Esophagus squamous epithelium (tissue), 5 donors: ENCODE results near the gene TJP3. TPM values are rescaled to one million over a fixed set of nuclear protein-coding genes. Genes with fewer than 3 reads are reported as not detected.
A peak's percentile ranks its signal among the peaks of the same experiment; 100 is the strongest.

ENCODE experiments used
- DNase-seq: peaks from one replicate; lab custom pipeline; 2025; lab: John Stamatoyannopoulos, UW
- H3K27ac ChIP-seq, 4 donors: fragments of 200-600 bp; sonication (generic); one replicate each; pipeline ENCODE4 v1.5.1; 2016 to 2019; ENCODE audit warnings: mild to moderate bottlenecking in 1 of 4
- H3K27me3 ChIP-seq, 4 donors: fragments of 200-600 bp; sonication (generic); 1 replicate in 3 of 4; 2 replicates in 1 of 4; pipeline versions ENCODE4 v1.5.1 to v1.6.0; 2017 to 2021; ENCODE audit warnings: antibody characterized with exemption in 1 of 4
- H3K36me3 ChIP-seq, 3 donors: fragments of 200-600 bp; sonication (generic); one replicate each; pipeline ENCODE4 v1.5.1; 2016 to 2019
- H3K4me1 ChIP-seq, 3 donors: fragments of 200-600 bp; sonication (generic); one replicate each; pipeline ENCODE4 v1.5.1; 2017 to 2019
- H3K4me3 ChIP-seq, 4 donors: fragments of 200-600 bp; sonication (generic); 1 replicate in 3 of 4; 2 replicates in 1 of 4; pipeline ENCODE4 v1.5.1; 2016 to 2019; ENCODE audit warnings: mild to moderate bottlenecking in 2 of 4, moderate library complexity in 1 of 4
- H3K9me3 ChIP-seq, 3 donors: fragments of 200-600 bp; sonication (generic); one replicate each; pipeline ENCODE4 v1.5.1; 2016 to 2019
- POLR2A ChIP-seq, 4 donors: fragments of 450-650 bp; IDR thresholded peaks; one replicate each; pipeline ENCODE4 v1.6.1; 2017; ENCODE audit warnings: antibody characterized with exemption in 4 of 4, mild to moderate bottlenecking in 4 of 4, moderate library complexity in 3 of 4
- WGBS, 2 donors: methylation state at CpG; one replicate each; pipeline ENCODE4 v1.1.5; 2018; 5-methylcytosine and 5-hydroxymethylcytosine counted together
- intact Hi-C: fragments of 100-400 bp; cut with DNase I; formaldehyde crosslinking; loops from one replicate; pipeline ENCODE4 v1.15.0; 2022
- total RNA-seq, 4 donors: library from RNA; depleted of rRNA; stranded (reverse); fragments of >200 nt; gene quantifications; one replicate each; pipeline ENCODE4 v1.1.0, GENCODE V29; 2016
- TF ChIP-seq, protein P1 (sequence below), 6 experiments: fragments of 450-650 bp in 4 of 6; fragments of 200-600 bp in 2 of 6; sonication (generic) in 2 of 6; IDR thresholded peaks; one replicate each; pipeline ENCODE4 v1.5.1; 2016 to 2019; ENCODE audit warnings: antibody characterized with exemption in 6 of 6, mild to moderate bottlenecking in 4 of 6, moderate library complexity in 4 of 6
- donor health status: DM: yes; HTN: yes; CAD: no.

The TJP3 gene
- total RNA-seq, 4 donors from 2014 or later = 23.7 to 71.1 (median 28.0) TPM

DNA sequence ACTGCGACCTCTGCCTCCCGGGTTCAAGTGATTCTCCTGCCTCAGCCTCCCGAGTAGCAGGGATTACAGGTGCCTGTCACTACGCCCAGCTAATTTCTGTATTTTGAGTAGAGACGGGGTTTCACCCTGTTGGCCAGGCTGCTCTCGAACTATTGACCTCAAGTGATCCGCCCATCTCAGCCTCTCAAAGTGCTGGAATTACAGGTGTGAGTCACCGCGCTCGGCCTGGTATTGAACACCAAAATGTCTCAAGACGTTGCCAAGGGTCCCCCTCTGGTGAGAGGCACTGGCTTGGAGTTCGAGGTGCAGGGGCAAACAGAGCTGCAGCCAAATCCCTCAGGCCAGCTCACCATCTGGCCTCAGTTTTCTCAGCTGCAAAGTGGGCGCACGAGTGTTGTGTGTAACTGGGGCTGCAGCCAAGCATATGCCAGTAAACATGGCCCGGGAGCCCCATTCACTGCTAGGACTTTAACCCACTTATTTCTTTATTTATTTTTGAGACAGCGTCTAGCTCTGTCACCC lies 8.0 kb downstream of the TJP3 start:
- DNase-seq = no peak
- no peak overlapping the region for H3K27ac ChIP-seq
- intact Hi-C loops = no loop called here
- peaks cover 3 to 28% (median 3%) of the 10 kb centered on the region in 4 donors for H3K27me3 ChIP-seq
- no peak overlapping the region for H3K4me3 ChIP-seq
- no peaks in the 10 kb centered on the region for H3K36me3 ChIP-seq
- no peaks in the 10 kb centered on the region for H3K9me3 ChIP-seq
- TF ChIP-seq, protein P1, sequence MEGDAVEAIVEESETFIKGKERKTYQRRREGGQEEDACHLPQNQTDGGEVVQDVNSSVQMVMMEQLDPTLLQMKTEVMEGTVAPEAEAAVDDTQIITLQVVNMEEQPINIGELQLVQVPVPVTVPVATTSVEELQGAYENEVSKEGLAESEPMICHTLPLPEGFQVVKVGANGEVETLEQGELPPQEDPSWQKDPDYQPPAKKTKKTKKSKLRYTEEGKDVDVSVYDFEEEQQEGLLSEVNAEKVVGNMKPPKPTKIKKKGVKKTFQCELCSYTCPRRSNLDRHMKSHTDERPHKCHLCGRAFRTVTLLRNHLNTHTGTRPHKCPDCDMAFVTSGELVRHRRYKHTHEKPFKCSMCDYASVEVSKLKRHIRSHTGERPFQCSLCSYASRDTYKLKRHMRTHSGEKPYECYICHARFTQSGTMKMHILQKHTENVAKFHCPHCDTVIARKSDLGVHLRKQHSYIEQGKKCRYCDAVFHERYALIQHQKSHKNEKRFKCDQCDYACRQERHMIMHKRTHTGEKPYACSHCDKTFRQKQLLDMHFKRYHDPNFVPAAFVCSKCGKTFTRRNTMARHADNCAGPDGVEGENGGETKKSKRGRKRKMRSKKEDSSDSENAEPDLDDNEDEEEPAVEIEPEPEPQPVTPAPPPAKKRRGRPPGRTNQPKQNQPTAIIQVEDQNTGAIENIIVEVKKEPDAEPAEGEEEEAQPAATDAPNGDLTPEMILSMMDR (IDR thresholded peaks at IDR 0.05) = no peak
- no peak for TF ChIP-seq POLR2A (IDR thresholded peaks at IDR 0.05)
- WGBS, 2 donors = 60 to 63% methylated on average over 2 to 16 of the region's 16 CpGs
- peaks cover 19 to 76% (median 25%) of the 10 kb centered on the region in 3 donors for H3K4me1 ChIP-seq

DNA sequence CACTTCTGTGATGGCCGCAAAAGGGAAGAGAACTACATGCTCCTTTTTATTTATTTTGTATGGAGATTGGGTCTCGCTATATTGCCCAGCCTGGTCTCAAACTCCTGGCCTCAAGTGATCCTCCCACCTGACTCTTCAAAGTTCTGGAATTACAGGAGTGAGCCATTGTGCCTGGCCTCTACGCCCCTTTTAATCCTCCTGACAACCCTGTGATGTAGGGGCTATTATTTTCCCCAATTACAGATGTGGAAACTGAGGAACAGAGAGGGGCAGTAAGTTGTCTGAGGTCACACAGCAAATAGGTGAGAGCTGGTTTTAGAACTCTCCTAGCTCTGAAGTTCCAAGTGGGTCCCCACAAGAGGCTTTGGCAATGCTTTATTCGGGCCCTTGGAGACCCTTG lies 11.7 kb downstream of the TJP3 start:
- peaks cover 4 to 57% (median 14%) of the 10 kb centered on the region in 4 donors for H3K27me3 ChIP-seq
- intact Hi-C loops = no loop called here
- H3K27ac ChIP-seq = peak overlapping the region in 2 of 4 donors; percentile 40 to 73
- H3K36me3 ChIP-seq = no peaks in the 10 kb centered on the region
- no peaks in the 10 kb centered on the region for H3K9me3 ChIP-seq
- no peak for TF ChIP-seq POLR2A (IDR thresholded peaks at IDR 0.05)
- TF ChIP-seq, protein P1 (IDR thresholded peaks at IDR 0.05) = no peak
- no peak for DNase-seq
- H3K4me3 ChIP-seq = no peak overlapping the region
- H3K4me1 ChIP-seq = peaks cover 21 to 78% (median 23%) of the 10 kb centered on the region in 3 donors
- WGBS, 2 donors = 59 to 78% methylated on average over 3 to 4 of the region's 4 CpGs

DNA sequence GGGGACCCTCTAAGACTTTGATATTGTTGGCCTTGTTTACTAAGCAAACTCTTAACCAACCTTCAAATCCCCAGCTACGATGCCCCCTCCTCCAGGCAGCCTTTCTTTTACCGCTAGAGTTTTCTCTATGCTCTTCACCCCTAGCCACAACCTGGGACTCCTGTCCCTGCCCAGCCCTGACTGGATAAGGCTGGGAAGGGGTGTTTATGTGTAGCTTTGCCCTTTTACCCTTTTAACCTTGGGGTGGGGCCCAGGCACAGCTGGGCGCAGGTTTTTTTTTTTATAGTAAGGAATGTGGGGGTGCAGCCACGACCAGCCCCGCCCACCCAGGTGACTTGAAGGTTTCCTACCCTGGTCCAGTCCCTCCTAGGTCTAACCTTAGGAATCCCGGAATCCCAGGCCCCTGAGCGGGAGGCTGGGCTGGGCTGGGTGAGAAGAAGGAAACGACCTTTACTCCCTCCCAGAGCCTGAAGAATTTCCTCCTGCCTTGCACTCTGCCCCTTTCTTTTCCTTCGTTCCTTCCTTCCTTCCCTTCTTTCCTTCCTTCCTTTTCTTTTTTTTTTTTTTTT lies 12.2 kb downstream of the TJP3 start:
- no peak for DNase-seq
- Histone ChIP-seq H3K4me1 (peaks cover 21 to 84% (median 23%) of the 10 kb centered on the region in 3 donors), H3K27ac (peak overlapping the region in 3 of 4 donors; percentile 23 to 73 (median 40)), H3K4me3 (peak overlapping the region in 1 of 4 donors; percentile 40), H3K9me3 (no peaks in the 10 kb centered on the region), H3K27me3 (peaks cover 4 to 57% (median 14%) of the 10 kb centered on the region in 4 donors), H3K36me3 (no peaks in the 10 kb centered on the region)
- intact Hi-C loops = no loop called here
- 12 to 22% methylated on average over 6 to 9 of the region's 9 CpGs for WGBS, 2 donors
- TF ChIP-seq, protein P1 (IDR thresholded peaks at IDR 0.05) = no peak
- TF ChIP-seq POLR2A (IDR thresholded peaks at IDR 0.05) = no peak

DNA sequence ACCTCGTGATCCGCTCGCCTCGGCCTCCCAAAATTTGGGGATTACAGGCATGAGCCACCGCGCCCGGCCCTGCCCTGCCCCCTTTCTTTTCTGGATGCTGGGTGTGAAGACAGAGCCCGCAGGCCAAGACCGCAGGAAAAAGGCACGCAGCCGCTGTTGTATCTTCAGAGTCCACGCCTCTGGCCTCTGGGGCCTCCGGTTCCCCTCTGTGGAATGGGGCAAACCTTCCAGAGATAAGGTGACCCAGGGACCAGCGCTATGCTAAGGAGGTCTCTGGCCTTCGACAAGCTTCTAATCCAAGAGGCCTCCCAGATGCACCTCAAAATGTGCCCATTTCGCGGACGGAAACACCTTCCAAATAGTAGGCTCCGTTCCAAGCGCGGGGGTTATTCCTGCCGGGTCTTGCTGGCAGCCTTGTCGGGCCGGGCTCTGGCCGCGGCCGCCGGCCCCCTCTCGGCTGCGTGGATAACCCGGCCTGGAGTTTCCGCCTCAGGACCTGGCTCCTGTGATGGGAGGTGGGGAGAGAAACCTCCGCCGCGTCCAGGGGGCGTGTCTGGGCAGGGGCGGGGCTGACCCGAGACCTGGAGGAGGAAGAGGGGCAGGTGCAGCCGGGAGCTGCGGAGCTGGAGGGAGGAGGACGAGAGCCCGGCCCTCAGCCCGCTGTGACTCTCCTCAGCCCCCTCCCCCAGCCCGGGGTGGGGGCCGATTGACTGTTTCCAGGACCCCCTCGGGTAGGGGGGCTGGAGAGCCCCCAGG lies 13.1 kb downstream of the TJP3 start:
- Histone ChIP-seq H3K4me3 (peak overlapping the region; percentile 28 to 63 (median 44)), H3K27ac (peak overlapping the region; percentile 2 to 73 (median 48)), H3K27me3 (peaks cover 4 to 57% (median 14%) of the 10 kb centered on the region in 4 donors), H3K36me3 (no peaks in the 10 kb centered on the region), H3K4me1 (peaks cover 21 to 84% (median 23%) of the 10 kb centered on the region in 3 donors), H3K9me3 (no peaks in the 10 kb centered on the region)
- DNase-seq = no peak
- intact Hi-C loops = no loop called here
- peak in 2 of 4 donors; percentile 39 to 65 for TF ChIP-seq POLR2A (IDR thresholded peaks at IDR 0.05)
- TF ChIP-seq, protein P1 (IDR thresholded peaks at IDR 0.05) = peak in 3 of 6 experiments; percentile 18 to 56 (median 36)
- 14% methylated on average over 8 to 25 of the region's 46 CpGs for WGBS, 2 donors
